ENCODE results near the gene INSL4. TPM values are rescaled to one million over a fixed set of nuclear protein-coding genes. Genes with fewer than 3 reads are reported as not detected.

The INSL4 gene
- total and polyA plus RNA-seq, 2 of the 4 experiments (the other 2 are of a cell fraction): 0.03 TPM; not detected in 1

- intact Hi-C loops (cut with micrococcal nuclease) (no loop called here), in situ Hi-C loops (cut with MboI; ENCODE audit: low sequenced_read_pairs) (no loop called here), dilution Hi-C loops (cut with HindIII; ENCODE audit: low sequenced_read_pairs, unreplicated experiment) (no loop called here)
- H2BK120ac ChIP-seq (ENCODE audit: low read depth, low read length): no peak overlapping the region
- H3K27ac ChIP-seq (ENCODE audit: insufficient read depth, low read length): no peak overlapping the region
- ChIA-PET POLR2A (ENCODE audit: unreplicated experiment) (interaction anchor here (0.7 kb wide), 1 partner anchor 30 kb away, joined by 3 read pairs; the partner anchor contains the start of gene RLN2), CTCF (no interaction called here)
- no peak overlapping the region for H3K4ac ChIP-seq (ENCODE audit: low read depth, low read length)
- no peak overlapping the region for H4K5ac ChIP-seq (ENCODE audit: low read depth, low read length)
- no peak overlapping the region for H3K18ac ChIP-seq (ENCODE audit: low read depth, low read length)
- no peaks in the 10 kb centered on the region for H3K27me3 ChIP-seq (ENCODE audit: control insufficient read depth, insufficient read depth, low read length)
- H3K23ac ChIP-seq (ENCODE audit: low read depth, low read length): no peak overlapping the region
- TF ChIP-seq, protein P1, sequence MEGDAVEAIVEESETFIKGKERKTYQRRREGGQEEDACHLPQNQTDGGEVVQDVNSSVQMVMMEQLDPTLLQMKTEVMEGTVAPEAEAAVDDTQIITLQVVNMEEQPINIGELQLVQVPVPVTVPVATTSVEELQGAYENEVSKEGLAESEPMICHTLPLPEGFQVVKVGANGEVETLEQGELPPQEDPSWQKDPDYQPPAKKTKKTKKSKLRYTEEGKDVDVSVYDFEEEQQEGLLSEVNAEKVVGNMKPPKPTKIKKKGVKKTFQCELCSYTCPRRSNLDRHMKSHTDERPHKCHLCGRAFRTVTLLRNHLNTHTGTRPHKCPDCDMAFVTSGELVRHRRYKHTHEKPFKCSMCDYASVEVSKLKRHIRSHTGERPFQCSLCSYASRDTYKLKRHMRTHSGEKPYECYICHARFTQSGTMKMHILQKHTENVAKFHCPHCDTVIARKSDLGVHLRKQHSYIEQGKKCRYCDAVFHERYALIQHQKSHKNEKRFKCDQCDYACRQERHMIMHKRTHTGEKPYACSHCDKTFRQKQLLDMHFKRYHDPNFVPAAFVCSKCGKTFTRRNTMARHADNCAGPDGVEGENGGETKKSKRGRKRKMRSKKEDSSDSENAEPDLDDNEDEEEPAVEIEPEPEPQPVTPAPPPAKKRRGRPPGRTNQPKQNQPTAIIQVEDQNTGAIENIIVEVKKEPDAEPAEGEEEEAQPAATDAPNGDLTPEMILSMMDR (conservative IDR thresholded peaks at IDR 0.05; ENCODE audit: low read depth, low read length): no peak
- TF ChIP-seq BHLHE40 (IDR thresholded peaks at IDR 0.05; ENCODE audit: low read depth, low read length) (no peak), RAD21 (IDR thresholded peaks at IDR 0.05; ENCODE audit: low read length) (no peak), MAZ (IDR thresholded peaks at IDR 0.05; ENCODE audit: borderline replicate concordance, low read depth, low read length) (no peak)
- no peak overlapping the region for H3K14ac ChIP-seq (replicated peaks; ENCODE audit: low read depth, low read length)
- H3K36me3 ChIP-seq (ENCODE audit: control insufficient read depth, insufficient read depth, low read length): no peaks in the 10 kb centered on the region
- H3K4me1 ChIP-seq (ENCODE audit: control insufficient read depth, insufficient read depth, low read length): no peaks in the 10 kb centered on the region
- no peak overlapping the region for H2AK5ac ChIP-seq (ENCODE audit: low read depth, low read length)
- H3K9me1 ChIP-seq (ENCODE audit: insufficient read depth, low read length): no peaks in the 10 kb centered on the region
- H4K20me1 ChIP-seq (ENCODE audit: insufficient read depth, low read length): no peaks in the 10 kb centered on the region
- H2BK5ac ChIP-seq (ENCODE audit: low read depth, low read length, poor library complexity, severe bottlenecking): no peak overlapping the region
- no peaks in the 10 kb centered on the region for H3K9me3 ChIP-seq (ENCODE audit: control insufficient read depth, insufficient read depth, low read length)
- 100% methylated on average over 2 of the region's 2 CpGs for WGBS, 2 experiments (ENCODE audit: extremely low coverage in 2 of 2, insufficient read length in 1 of 2)
- no peak overlapping the region for H4K91ac ChIP-seq (ENCODE audit: insufficient read depth, low read depth, low read length)
- no peak overlapping the region for H3K4me3 ChIP-seq (ENCODE audit: insufficient read depth, low read depth, low read length)
- H2BK15ac ChIP-seq (ENCODE audit: low read depth, low read length): no peak overlapping the region
- no peak overlapping the region for H3K4me2 ChIP-seq (ENCODE audit: low read depth, low read length)
- BruUV-seq (replicated peaks): no TSS peak
- no peaks in the 10 kb centered on the region for H3K79me1 ChIP-seq (ENCODE audit: low read depth in 1 of 2, low read length in 2 of 2)
- no peak overlapping the region for H2AK9ac ChIP-seq (replicated peaks; ENCODE audit: low read depth, low read length, poor library complexity)
- no peak overlapping the region for H3K9ac ChIP-seq (ENCODE audit: low read depth, low read length)
- H4K8ac ChIP-seq (ENCODE audit: low read depth in 2 of 2, low read length in 2 of 2): no peak overlapping the region
- H2AFZ ChIP-seq (replicated peaks; ENCODE audit: low read length, poor library complexity): no peak overlapping the region
- no peak overlapping the region for H3K56ac ChIP-seq (ENCODE audit: extremely low read depth, insufficient read depth, low read length)
- no peak for DNase-seq
- no peak overlapping the region for H2BK20ac ChIP-seq (ENCODE audit: low read depth, low read length)
- ATAC-seq (ENCODE audit: low read depth): no peak
Measured at GRCh38 chr9:5274770-5275169, 43.6 kb downstream of the INSL4 start.
